Osteoblast (primary cell): ENCODE measurements around the gene SIL1. TPM values are rescaled to one million over a fixed set of nuclear protein-coding genes. Genes with fewer than 3 reads are reported as not detected.

Experiments
- DNase-seq: peaks from one replicate; pipeline ENCODE4 v3.0.0; 2011; ENCODE audit warnings: low spot score, mixed read lengths; ENCODE audit not compliant: insufficient read length; ENCODE audit errors: missing footprints
- H2AFZ ChIP-seq: 2 replicates; pipeline ENCODE4 v1.6.0; 2011; ENCODE audit warnings: mild to moderate bottlenecking, low read length
- H3K27ac ChIP-seq: 2 replicates; pipeline ENCODE4 v1.5.1; 2011; ENCODE audit warnings: mild to moderate bottlenecking, low read depth, low read length, moderate library complexity
- H3K27me3 ChIP-seq: 2 replicates; pipeline ENCODE4 v1.6.0; 2012; ENCODE audit warnings: mild to moderate bottlenecking, control low read depth, inconsistent platforms, low read length, moderate library complexity; ENCODE audit not compliant: insufficient read depth
- H3K36me3 ChIP-seq: 2 replicates; pipeline ENCODE4 v1.5.1; 2011; ENCODE audit warnings: mild to moderate bottlenecking, low read length, control low read depth, moderate library complexity; ENCODE audit not compliant: insufficient read depth
- H3K4me1 ChIP-seq: 2 replicates; pipeline ENCODE4 v1.5.1; 2011; ENCODE audit warnings: mild to moderate bottlenecking, low read length, control low read depth, moderate library complexity; ENCODE audit not compliant: insufficient read depth
- H3K4me2 ChIP-seq: 2 replicates; pipeline ENCODE4 v1.6.0; 2011; ENCODE audit warnings: mild to moderate bottlenecking, low read length; ENCODE audit not compliant: insufficient read depth
- H3K4me3 ChIP-seq: fragments of 200-600 bp; sonication (generic); 3 replicates; pipeline ENCODE4 v1.5.1; 2012; ENCODE audit warnings: mild to moderate bottlenecking, low read length, inconsistent platforms; ENCODE audit not compliant: insufficient read depth
- H3K79me2 ChIP-seq: 2 replicates; pipeline ENCODE4 v1.6.0; 2012; ENCODE audit warnings: mild to moderate bottlenecking, low read length, control low read depth, inconsistent platforms; ENCODE audit not compliant: insufficient read depth
- H3K9me3 ChIP-seq: 2 replicates; pipeline ENCODE4 v1.5.1; 2011; ENCODE audit warnings: low read depth, low read length, control low read depth
- H4K20me1 ChIP-seq: 2 replicates; pipeline ENCODE4 v1.6.0; 2012; ENCODE audit warnings: mild to moderate bottlenecking, low read length, control low read depth; ENCODE audit not compliant: insufficient read depth
- CTCF ChIP-seq: IDR thresholded peaks from 2 replicates; pipeline ENCODE4 v1.5.1; 2011; ENCODE audit warnings: mild to moderate bottlenecking, low read depth, low read length, moderate library complexity; ENCODE audit errors: extremely low read depth
- total RNA-seq: library from RNA; depleted of rRNA; stranded (reverse); fragments of >200 nt; gene quantifications from 2 replicates; pipeline ENCODE4 v1.2.3, GENCODE V29; 2012

The SIL1 gene
- total RNA-seq, 1 donor: 65.1 TPM

GRCh38 chr5:139091439-139092156 is 106.6 kb downstream of the SIL1 start:
- Histone ChIP-seq H3K79me2 (peaks cover under 1% of the 10 kb centered on the region), H3K4me2 (no peak overlapping the region), H3K9me3 (no peaks in the 10 kb centered on the region), H3K4me3 (no peak overlapping the region), H4K20me1 (peaks cover 9% of the 10 kb centered on the region), H3K27me3 (no peaks in the 10 kb centered on the region), H2AFZ (no peak overlapping the region), H3K27ac (no peak overlapping the region), H3K36me3 (no peaks in the 10 kb centered on the region), H3K4me1 (peaks cover 12% of the 10 kb centered on the region)
- peak; percentile 65 for DNase-seq
- TF ChIP-seq CTCF: no peak

GRCh38 chr5:139090581-139090980 is 107.6 kb downstream of the SIL1 start:
- no peak overlapping the region for H3K4me2 ChIP-seq
- peaks cover 12% of the 10 kb centered on the region for H3K4me1 ChIP-seq
- no peak for TF ChIP-seq CTCF
- no peak overlapping the region for H3K4me3 ChIP-seq
- H3K27me3 ChIP-seq: no peaks in the 10 kb centered on the region
- no peak for DNase-seq
- H2AFZ ChIP-seq: no peak overlapping the region
- no peaks in the 10 kb centered on the region for H3K79me2 ChIP-seq
- H3K27ac ChIP-seq: no peak overlapping the region
- peaks cover 9% of the 10 kb centered on the region for H4K20me1 ChIP-seq
- H3K36me3 ChIP-seq: no peaks in the 10 kb centered on the region
- H3K9me3 ChIP-seq: no peaks in the 10 kb centered on the region

- no peaks in the 10 kb centered on the region for H3K9me3 ChIP-seq
- peaks cover 12% of the 10 kb centered on the region for H3K4me1 ChIP-seq
- H4K20me1 ChIP-seq: peaks cover 9% of the 10 kb centered on the region
- DNase-seq: peak; percentile 10
- no peaks in the 10 kb centered on the region for H3K36me3 ChIP-seq
- no peak overlapping the region for H3K4me3 ChIP-seq
- H3K79me2 ChIP-seq: no peaks in the 10 kb centered on the region
- no peak overlapping the region for H2AFZ ChIP-seq
- H3K27me3 ChIP-seq: no peaks in the 10 kb centered on the region
- no peak overlapping the region for H3K4me2 ChIP-seq
- no peak overlapping the region for H3K27ac ChIP-seq
- no peak for TF ChIP-seq CTCF
These were observed 110.1 kb downstream of the SIL1 start for GRCh38 chr5:139088024-139088423.

- no peak overlapping the region for H3K27ac ChIP-seq
- TF ChIP-seq CTCF: no peak
- no peak overlapping the region for H3K4me2 ChIP-seq
- H3K79me2 ChIP-seq: peaks cover under 1% of the 10 kb centered on the region
- peaks cover 8% of the 10 kb centered on the region for H4K20me1 ChIP-seq
- H3K9me3 ChIP-seq: no peaks in the 10 kb centered on the region
- no peak overlapping the region for H2AFZ ChIP-seq
- H3K36me3 ChIP-seq: no peaks in the 10 kb centered on the region
- DNase-seq: no peak
- peaks cover 3% of the 10 kb centered on the region for H3K4me1 ChIP-seq
- H3K27me3 ChIP-seq: no peaks in the 10 kb centered on the region
- H3K4me3 ChIP-seq: no peak overlapping the region
These were observed 115.2 kb downstream of the SIL1 start for GRCh38 chr5:139082813-139083498.
